Mesenchymal stem cell (in vitro differentiated cells and primary cell): ENCODE data around the gene EPS15.

ENCODE experiments used
- DNase-seq: peaks from one replicate; pipeline ENCODE4 v3.0.0-alpha.2; 2013
- H2AFZ ChIP-seq: one replicate; pipeline ENCODE4 v1.6.1; 2013; ENCODE audit warnings: low read depth, mild to moderate bottlenecking, control low read depth, inconsistent platforms, low read length, moderate library complexity
- H2AK5ac ChIP-seq: 2 replicates; pipeline ENCODE4 v1.6.1; 2013; ENCODE audit warnings: low read length, moderate library complexity, mild to moderate bottlenecking, inconsistent platforms; ENCODE audit not compliant: severe bottlenecking
- H2BK120ac ChIP-seq: one replicate; pipeline ENCODE4 v1.6.1; 2013; ENCODE audit warnings: low read depth, mild to moderate bottlenecking, inconsistent platforms, low read length, moderate library complexity
- H2BK12ac ChIP-seq, 2 experiments: one replicate each; pipeline ENCODE4 v1.6.1; 2013; ENCODE audit warnings: inconsistent platforms in 2 of 2, low read length in 2 of 2, mild to moderate bottlenecking in 2 of 2, moderate library complexity in 2 of 2, control low read depth in 1 of 2
- H2BK15ac ChIP-seq: one replicate; pipeline ENCODE4 v1.6.1; 2013; ENCODE audit warnings: mild to moderate bottlenecking, low read depth, inconsistent platforms; ENCODE audit not compliant: poor library complexity, severe bottlenecking
- H2BK5ac ChIP-seq: 2 replicates; pipeline ENCODE4 v1.6.1; 2013; ENCODE audit warnings: low read depth, mild to moderate bottlenecking, low read length, control low read depth, inconsistent platforms; ENCODE audit not compliant: poor library complexity, severe bottlenecking
- H3K14ac ChIP-seq, 2 experiments: one replicate each; pipeline ENCODE4 v1.6.1; 2013; ENCODE audit warnings: inconsistent platforms in 2 of 2, low read length in 2 of 2, control low read depth in 1 of 2, mild to moderate bottlenecking in 1 of 2, moderate library complexity in 1 of 2
- H3K18ac ChIP-seq, 2 experiments: one replicate each; pipeline ENCODE4 v1.6.1; 2013; ENCODE audit warnings: inconsistent platforms in 2 of 2, low read length in 2 of 2, control low read depth in 1 of 2, low read depth in 1 of 2, mild to moderate bottlenecking in 1 of 2
- H3K23ac ChIP-seq, 2 experiments: one replicate each; pipeline ENCODE4 v1.6.1; 2013; ENCODE audit warnings: inconsistent platforms in 2 of 2, low read length in 2 of 2, mild to moderate bottlenecking in 2 of 2, moderate library complexity in 2 of 2, control low read depth in 1 of 2
- H3K27ac ChIP-seq: 2 replicates; pipeline ENCODE4 v1.5.1; 2013; ENCODE audit warnings: mild to moderate bottlenecking, moderate library complexity, low read length, control low read depth, inconsistent platforms; ENCODE audit not compliant: poor library complexity, severe bottlenecking
- H3K27me3 ChIP-seq, 2 experiments: 2 replicates each; pipeline versions ENCODE4 v1.6.1 to v1.7.0; 2013; ENCODE audit warnings: low read length in 2 of 2, mild to moderate bottlenecking in 2 of 2, moderate library complexity in 2 of 2, control low read depth in 1 of 2, inconsistent platforms in 1 of 2; ENCODE audit not compliant: control insufficient read depth in 1 of 2, insufficient read depth in 1 of 2
- H3K36me3 ChIP-seq, 2 experiments: 2 replicates each; pipeline versions ENCODE4 v1.6.1 to v1.7.0; 2013; ENCODE audit warnings: low read length in 2 of 2, control low read depth in 1 of 2, inconsistent platforms in 1 of 2, low read depth in 1 of 2, mild to moderate bottlenecking in 1 of 2; ENCODE audit not compliant: insufficient read depth in 2 of 2, control insufficient read depth in 1 of 2
- H3K4ac ChIP-seq, 2 experiments: one replicate each; pipeline ENCODE4 v1.6.1; 2013; ENCODE audit warnings: inconsistent platforms in 2 of 2, low read length in 2 of 2, mild to moderate bottlenecking in 2 of 2, moderate library complexity in 2 of 2, control low read depth in 1 of 2, low read depth in 1 of 2
- H3K4me1 ChIP-seq: 2 replicates; pipeline ENCODE4 v1.6.1; 2013; ENCODE audit warnings: low read depth, low read length, control low read depth; ENCODE audit not compliant: control insufficient read depth, insufficient read depth
- H3K4me2 ChIP-seq: 2 replicates; pipeline ENCODE4 v1.6.1; 2013; ENCODE audit warnings: low read length, mild to moderate bottlenecking, inconsistent platforms; ENCODE audit not compliant: poor library complexity, severe bottlenecking
- H3K4me3 ChIP-seq, 2 experiments: 2 replicates each; pipeline versions ENCODE4 v1.5.1 to v1.7.0; 2013; ENCODE audit warnings: low read length in 2 of 2, mild to moderate bottlenecking in 2 of 2, control low read depth in 1 of 2, low read depth in 1 of 2; ENCODE audit not compliant: insufficient read depth in 1 of 2
- H3K79me1 ChIP-seq: replicated peaks from 2 replicates; pipeline ENCODE4 v1.6.1; 2013; ENCODE audit warnings: mild to moderate bottlenecking, control low read depth, low read length, inconsistent platforms; ENCODE audit not compliant: poor library complexity, severe bottlenecking
- H3K9ac ChIP-seq: 2 replicates; pipeline ENCODE4 v1.7.0; 2013; ENCODE audit warnings: mild to moderate bottlenecking, low read length, moderate library complexity
- H3K9me3 ChIP-seq: 2 replicates; pipeline ENCODE4 v1.7.0; 2013; ENCODE audit warnings: mild to moderate bottlenecking, low read length; ENCODE audit not compliant: control insufficient read depth
- H4K8ac ChIP-seq: one replicate; pipeline ENCODE4 v1.6.1; 2013; ENCODE audit warnings: inconsistent platforms, mild to moderate bottlenecking, low read length, moderate library complexity
- H4K91ac ChIP-seq: one replicate; pipeline ENCODE4 v1.6.1; 2013; ENCODE audit warnings: mild to moderate bottlenecking, low read length, inconsistent platforms
- WGBS: methylation state at CpG from one replicate; pipeline ENCODE4 v1.1.7; 2013; ENCODE audit warnings: mixed read lengths; 5-methylcytosine and 5-hydroxymethylcytosine counted together

Gene EPS15

GRCh38 chr1:51336004-51336403 is 183.1 kb downstream of the EPS15 start:
- Histone ChIP-seq H3K4me1 (peaks cover 7% of the 10 kb centered on the region), H3K27ac (no peak overlapping the region), H4K8ac (no peak overlapping the region), H3K79me1 (no peaks in the 10 kb centered on the region), H3K4me3 (no peak overlapping the region), H2AFZ (no peak overlapping the region), H3K36me3 (no peaks in the 10 kb centered on the region), H3K4me2 (no peak overlapping the region), H4K91ac (no peak overlapping the region), H2BK12ac (no peak overlapping the region), H3K14ac (no peak overlapping the region), H3K9me3 (no peaks in the 10 kb centered on the region), H3K9ac (no peak overlapping the region), H3K4ac (no peak overlapping the region), H2BK120ac (no peak overlapping the region), H3K23ac (no peak overlapping the region), H3K27me3 (no peaks in the 10 kb centered on the region), H2BK15ac (no peak overlapping the region), H2BK5ac (no peak overlapping the region), H3K18ac (no peak overlapping the region), H2AK5ac (no peak overlapping the region)
- WGBS: 95% methylated on average over 3 of the region's 3 CpGs
- DNase-seq: no peak

- Histone ChIP-seq H3K4me2 (no peak overlapping the region), H3K23ac (no peak overlapping the region), H4K8ac (no peak overlapping the region), H3K4me1 (peaks cover 27% of the 10 kb centered on the region), H3K9me3 (no peaks in the 10 kb centered on the region), H3K4ac (peak overlapping the region in 1 of 2 experiments; percentile 32), H2BK15ac (no peak overlapping the region), H3K79me1 (no peaks in the 10 kb centered on the region), H3K14ac (no peak overlapping the region), H3K9ac (no peak overlapping the region), H2AK5ac (no peak overlapping the region), H3K27me3 (no peaks in the 10 kb centered on the region), H2BK120ac (no peak overlapping the region), H3K18ac (peak overlapping the region; percentile 61 to 89), H2BK12ac (peak overlapping the region in 1 of 2 experiments; percentile 81), H3K27ac (no peak overlapping the region), H3K36me3 (no peaks in the 10 kb centered on the region), H4K91ac (no peak overlapping the region), H3K4me3 (no peak overlapping the region), H2BK5ac (no peak overlapping the region), H2AFZ (peak overlapping the region; percentile 60)
- DNase-seq: peak; percentile 78
- WGBS: 42% methylated on average over 6 of the region's 7 CpGs
Measured at GRCh38 chr1:51331206-51332100, 187.6 kb downstream of the EPS15 start.

- H2AK5ac ChIP-seq: no peak within 1 kb of the TSS
- H2AFZ ChIP-seq: peak within 1 kb of the TSS; percentile 60
- H3K27ac ChIP-seq: no peak within 1 kb of the TSS
- H3K4me3 ChIP-seq: peak within 1 kb of the TSS; percentile 53 to 75
- H3K36me3 ChIP-seq: no peaks in the 10 kb centered on the region
- H2BK5ac ChIP-seq: no peak within 1 kb of the TSS
- DNase-seq: no peak
- no peaks in the 10 kb centered on the region for H3K27me3 ChIP-seq
- H3K18ac ChIP-seq: peak within 1 kb of the TSS; percentile 61 to 89
- H4K8ac ChIP-seq: peak within 1 kb of the TSS; percentile 67
- H4K91ac ChIP-seq: peak within 1 kb of the TSS; percentile 69
- H2BK120ac ChIP-seq: peak within 1 kb of the TSS; percentile 77
- peak within 1 kb of the TSS; percentile 64 for H3K9ac ChIP-seq
- no peaks in the 10 kb centered on the region for H3K79me1 ChIP-seq
- no peaks in the 10 kb centered on the region for H3K9me3 ChIP-seq
- H2BK12ac ChIP-seq: peak within 1 kb of the TSS in 1 of 2 experiments; percentile 81
- peaks cover 27% of the 10 kb centered on the region for H3K4me1 ChIP-seq
- H3K4me2 ChIP-seq: peak within 1 kb of the TSS; percentile 61
- peak within 1 kb of the TSS; percentile 24 to 32 for H3K4ac ChIP-seq
- 5% methylated on average over 51 of the region's 87 CpGs for WGBS
- peak within 1 kb of the TSS; percentile 73 for H2BK15ac ChIP-seq
- H3K14ac ChIP-seq: no peak within 1 kb of the TSS
- peak within 1 kb of the TSS in 1 of 2 experiments; percentile 56 for H3K23ac ChIP-seq
Measured at GRCh38 chr1:51330331-51331201, 188.5 kb downstream of the EPS15 start, which contains the start of gene TTC39A. TSS of gene TTC39A (minus strand) at chr1:51330562. CDS start at chr1:51330477, 85 bp downstream.
